BLaER1 (cell line): ENCODE measurements around the gene TGFB3.

ENCODE experiments used
- H3K27ac ChIP-seq: shearing (Covaris generic); formaldehyde crosslinking; 2 replicates; pipeline ENCODE4 v1.8.1; 2022
- H3K27me3 ChIP-seq: shearing (Covaris generic); formaldehyde crosslinking; 2 replicates; pipeline ENCODE4 v1.8.1; 2022
- H3K36me3 ChIP-seq: shearing (Covaris generic); formaldehyde crosslinking; 2 replicates; pipeline ENCODE4 v1.8.1; 2022
- H3K4me1 ChIP-seq: shearing (Covaris generic); formaldehyde crosslinking; 2 replicates; pipeline ENCODE4 v1.8.1; 2022
- H3K4me2 ChIP-seq: shearing (Covaris generic); formaldehyde crosslinking; 2 replicates; pipeline ENCODE4 v1.8.1; 2022
- H3K4me3 ChIP-seq: shearing (Covaris generic); formaldehyde crosslinking; 2 replicates; pipeline ENCODE4 v1.8.1; 2022
- H3K9ac ChIP-seq: shearing (Covaris generic); formaldehyde crosslinking; 2 replicates; pipeline ENCODE4 v1.8.1; 2022
- H3K9me3 ChIP-seq: shearing (Covaris generic); formaldehyde crosslinking; 2 replicates; pipeline ENCODE4 v1.8.1; 2022
- H4K20me1 ChIP-seq: shearing (Covaris generic); formaldehyde crosslinking; 2 replicates; pipeline ENCODE4 v1.8.1; 2022
- Cebpa-rat ChIP-seq: shearing (Covaris generic); IDR thresholded peaks from 2 replicates; pipeline ENCODE4 v1.8.1; 2022

Gene TGFB3

DNA sequence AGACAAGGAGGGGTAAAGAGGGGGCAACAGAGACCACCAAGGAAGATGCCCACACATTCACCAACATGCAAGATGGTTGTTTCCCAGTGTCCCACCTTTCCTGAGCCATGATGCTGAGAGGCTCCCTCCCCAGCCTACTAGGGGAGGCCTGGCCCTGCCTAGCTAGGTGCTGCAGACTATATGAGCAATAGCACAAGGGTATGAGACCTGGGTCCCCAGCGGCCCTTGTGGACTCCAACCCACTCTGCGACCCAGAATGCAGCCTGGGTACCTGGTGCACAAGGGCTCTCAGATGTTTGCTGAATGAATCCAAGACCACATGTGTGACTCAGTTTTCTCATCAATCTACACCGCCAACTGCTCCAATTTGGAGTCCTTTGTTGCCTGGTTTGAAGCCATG lies 13.9 kb downstream of the TGFB3 start:
- no peak overlapping the region for H3K9ac ChIP-seq
- no peak for TF ChIP-seq Cebpa-rat

GRCh38 chr14:75961662-75962061 lies 20.1 kb downstream of the TGFB3 start:
- Histone ChIP-seq H3K27me3 (no peaks in the 10 kb centered on the region), H4K20me1 (no peaks in the 10 kb centered on the region), H3K4me2 (peak overlapping the region; percentile 69), H3K27ac (peak overlapping the region; percentile 88), H3K9me3 (no peaks in the 10 kb centered on the region), H3K9ac (no peak overlapping the region), H3K4me3 (no peak overlapping the region), H3K4me1 (peaks cover 46% of the 10 kb centered on the region), H3K36me3 (peaks cover 11% of the 10 kb centered on the region; the same call in 1 of the 2 replicates)
- no peak for TF ChIP-seq Cebpa-rat

More for the DNA sequence above, 13.9 kb downstream of the TGFB3 start:
- no peaks in the 10 kb centered on the region for H4K20me1 ChIP-seq
- H3K27ac ChIP-seq = no peak overlapping the region
- no peaks in the 10 kb centered on the region for H3K9me3 ChIP-seq
- no peaks in the 10 kb centered on the region for H3K27me3 ChIP-seq
- H3K4me2 ChIP-seq = no peak overlapping the region
- H3K36me3 ChIP-seq = peaks cover 13% of the 10 kb centered on the region; the same call in 1 of the 2 replicates
- peaks cover 16% of the 10 kb centered on the region for H3K4me1 ChIP-seq
- no peak overlapping the region for H3K4me3 ChIP-seq

DNA sequence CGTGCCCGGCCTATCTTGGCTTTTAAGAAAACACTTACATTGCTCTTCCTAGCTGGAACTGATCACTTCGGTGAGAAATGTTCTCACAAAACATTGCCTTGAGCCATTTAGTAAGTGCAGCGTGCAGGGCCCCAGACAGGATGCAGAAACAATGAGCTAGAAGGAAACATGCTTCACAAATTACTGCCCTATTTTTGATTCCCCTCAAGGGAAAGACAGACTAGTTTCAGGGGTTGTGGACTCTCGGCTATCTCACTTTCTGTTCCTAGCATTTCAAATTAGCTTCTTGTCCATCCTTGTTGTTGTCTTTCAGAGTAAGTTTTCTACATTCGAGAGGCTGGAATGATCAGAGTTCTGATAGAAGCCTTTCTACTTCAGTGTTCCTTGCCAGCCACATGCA lies 21.6 kb downstream of the TGFB3 start:
- no peaks in the 10 kb centered on the region for H3K9me3 ChIP-seq
- H3K4me2 ChIP-seq = peak overlapping the region; percentile 69
- peak overlapping the region; percentile 88 for H3K27ac ChIP-seq
- H4K20me1 ChIP-seq = no peaks in the 10 kb centered on the region
- no peaks in the 10 kb centered on the region for H3K27me3 ChIP-seq
- H3K36me3 ChIP-seq = peaks cover 8% of the 10 kb centered on the region; the same call in 1 of the 2 replicates
- TF ChIP-seq Cebpa-rat = no peak
- H3K4me1 ChIP-seq = peaks cover 52% of the 10 kb centered on the region
- no peak overlapping the region; the same call in 1 of the 2 replicates for H3K4me3 ChIP-seq
- H3K9ac ChIP-seq = peak overlapping the region; percentile 72

GRCh38 chr14:75959031-75959430 lies 22.8 kb downstream of the TGFB3 start:
- H3K4me1 ChIP-seq = peaks cover 63% of the 10 kb centered on the region
- no peak overlapping the region for H3K4me3 ChIP-seq
- H3K27ac ChIP-seq = peak overlapping the region; percentile 88
- no peaks in the 10 kb centered on the region for H4K20me1 ChIP-seq
- peak overlapping the region; percentile 69 for H3K4me2 ChIP-seq
- no peaks in the 10 kb centered on the region for H3K27me3 ChIP-seq
- H3K9me3 ChIP-seq = no peaks in the 10 kb centered on the region
- H3K9ac ChIP-seq = no peak overlapping the region
- H3K36me3 ChIP-seq = peaks cover 15% of the 10 kb centered on the region; the same call in 1 of the 2 replicates
- no peak for TF ChIP-seq Cebpa-rat

DNA sequence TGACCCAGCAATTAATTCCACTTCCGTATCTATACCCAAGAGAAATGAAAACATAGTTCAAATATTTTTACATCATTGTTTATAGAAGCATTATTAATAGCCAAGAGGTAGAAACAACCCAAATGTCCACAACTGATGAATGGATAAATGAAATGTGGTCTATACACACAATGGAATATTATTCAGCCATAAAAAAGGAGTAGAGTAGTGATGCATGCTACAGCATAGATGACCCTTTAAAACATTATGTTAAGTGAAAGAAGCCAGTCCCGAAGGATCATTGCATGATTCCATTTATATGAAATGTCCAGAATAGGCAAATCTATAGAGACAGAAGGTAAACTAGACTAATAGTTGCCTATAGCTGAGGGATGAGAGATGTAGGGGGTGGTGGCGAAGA lies 29.3 kb downstream of the TGFB3 start:
- 0 out of 2 replicates have a peak, but pooled peaks cover 3% of the 10 kb centered on the region for H3K9me3 ChIP-seq
- no peak for TF ChIP-seq Cebpa-rat
- H3K4me2 ChIP-seq = no peak overlapping the region
- H3K9ac ChIP-seq = no peak overlapping the region
- no peaks in the 10 kb centered on the region for H4K20me1 ChIP-seq
- no peak overlapping the region for H3K27ac ChIP-seq
- H3K4me1 ChIP-seq = peaks cover 17% of the 10 kb centered on the region
- H3K36me3 ChIP-seq = peaks cover 12% of the 10 kb centered on the region; the same call in 1 of the 2 replicates
- no peaks in the 10 kb centered on the region for H3K27me3 ChIP-seq
- no peak overlapping the region for H3K4me3 ChIP-seq

- Histone ChIP-seq H3K27me3 (no peaks in the 10 kb centered on the region), H3K4me3 (no peak overlapping the region), H3K4me2 (no peak overlapping the region), H3K27ac (no peak overlapping the region), H4K20me1 (no peaks in the 10 kb centered on the region), H3K9me3 (no peaks in the 10 kb centered on the region), H3K9ac (no peak overlapping the region), H3K4me1 (no peaks in the 10 kb centered on the region), H3K36me3 (peaks cover 17% of the 10 kb centered on the region)
- TF ChIP-seq Cebpa-rat = no peak
Measured at GRCh38 chr14:75946785-75947184, 35.0 kb downstream of the TGFB3 start.

GRCh38 chr14:75944607-75945241 lies 37.1 kb downstream of the TGFB3 start:
- no peak for TF ChIP-seq Cebpa-rat
- H3K4me3 ChIP-seq = no peak overlapping the region
- peaks cover 17% of the 10 kb centered on the region for H3K36me3 ChIP-seq
- H4K20me1 ChIP-seq = no peaks in the 10 kb centered on the region
- no peaks in the 10 kb centered on the region for H3K27me3 ChIP-seq
- no peaks in the 10 kb centered on the region for H3K9me3 ChIP-seq
- no peak overlapping the region for H3K9ac ChIP-seq
- no peak overlapping the region for H3K27ac ChIP-seq
- no peaks in the 10 kb centered on the region for H3K4me1 ChIP-seq
- no peak overlapping the region for H3K4me2 ChIP-seq

DNA sequence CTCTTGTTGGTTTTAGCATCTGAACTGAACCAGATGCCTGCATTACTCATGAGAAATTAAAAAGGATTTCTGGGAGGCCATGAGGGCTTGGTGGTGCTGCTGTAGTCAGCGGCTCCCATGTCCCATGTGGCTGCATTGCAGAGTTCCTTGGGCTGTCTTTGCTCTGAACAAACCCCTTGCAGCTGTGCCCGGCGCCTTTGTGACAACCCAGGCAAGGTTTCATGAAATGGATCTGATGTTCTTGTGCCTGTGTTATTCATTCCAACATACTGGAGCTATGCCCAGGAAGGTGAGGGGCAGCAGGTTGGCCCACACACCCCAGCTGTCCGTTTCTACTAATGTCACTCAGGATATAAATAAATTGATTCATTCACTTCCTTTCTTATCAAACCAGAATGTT lies 40.8 kb downstream of the TGFB3 start:
- no peaks in the 10 kb centered on the region for H3K4me1 ChIP-seq
- H3K9ac ChIP-seq = no peak overlapping the region
- no peak for TF ChIP-seq Cebpa-rat
- no peak overlapping the region for H3K4me3 ChIP-seq
- H3K4me2 ChIP-seq = no peak overlapping the region
- H3K27ac ChIP-seq = no peak overlapping the region
- no peaks in the 10 kb centered on the region for H3K27me3 ChIP-seq
- H3K9me3 ChIP-seq = no peaks in the 10 kb centered on the region
- H4K20me1 ChIP-seq = no peaks in the 10 kb centered on the region
- peaks cover 17% of the 10 kb centered on the region for H3K36me3 ChIP-seq

DNA sequence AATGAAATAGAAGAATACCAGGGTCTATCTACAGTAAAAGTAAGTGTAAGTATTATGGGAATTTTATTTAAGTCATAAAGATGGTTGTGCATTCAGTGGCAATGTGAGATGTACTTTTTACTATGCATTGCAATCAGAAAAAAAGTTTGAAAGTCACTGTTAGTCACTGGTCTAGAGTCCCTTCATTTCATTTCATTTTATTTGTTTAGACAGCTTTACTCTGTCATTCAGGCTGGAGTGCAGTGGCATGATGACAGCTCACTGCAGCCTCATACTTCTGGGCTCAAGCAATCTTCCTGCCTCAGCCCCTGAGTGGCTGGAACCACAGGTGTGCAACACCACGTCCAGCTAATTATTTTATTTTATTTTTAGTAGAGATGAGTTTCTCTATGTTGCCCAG lies 42.6 kb downstream of the TGFB3 start:
- no peak overlapping the region for H3K4me2 ChIP-seq
- no peaks in the 10 kb centered on the region for H3K27me3 ChIP-seq
- no peaks in the 10 kb centered on the region for H4K20me1 ChIP-seq
- peaks cover 10% of the 10 kb centered on the region for H3K36me3 ChIP-seq
- no peak overlapping the region for H3K9ac ChIP-seq
- no peak for TF ChIP-seq Cebpa-rat
- no peaks in the 10 kb centered on the region for H3K9me3 ChIP-seq
- H3K27ac ChIP-seq = no peak overlapping the region
- H3K4me1 ChIP-seq = peaks cover 15% of the 10 kb centered on the region
- H3K4me3 ChIP-seq = no peak overlapping the region

DNA sequence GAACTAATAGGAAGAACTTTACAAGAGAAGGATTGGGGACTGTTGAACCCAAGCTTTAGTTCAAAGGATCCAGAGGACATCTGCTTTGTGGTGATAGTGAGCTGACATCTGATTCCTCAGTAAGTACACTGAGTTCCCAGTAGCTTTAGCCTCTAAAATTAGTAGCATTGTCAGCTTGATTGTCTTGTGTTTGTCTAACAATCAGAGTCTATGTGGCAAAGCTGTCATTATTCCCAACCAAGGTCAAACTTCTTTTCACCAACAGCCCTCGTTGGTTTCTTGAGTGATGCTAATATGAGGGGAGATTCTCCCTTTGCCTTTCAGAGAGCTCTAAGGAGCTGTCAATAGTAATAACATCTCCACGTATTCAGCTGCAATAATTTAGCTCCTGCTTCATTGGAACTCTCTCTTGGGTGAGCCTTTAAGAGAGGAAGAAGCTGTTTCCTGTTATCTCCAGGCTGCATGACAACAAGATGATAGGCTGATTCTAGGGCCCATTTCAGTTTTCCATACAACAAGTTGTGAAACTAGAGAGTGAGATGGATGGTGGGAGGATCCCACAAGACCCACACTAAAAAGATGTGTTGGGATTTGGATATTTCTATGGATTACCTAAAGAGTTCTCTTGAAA lies 46.7 kb downstream of the TGFB3 start:
- Histone ChIP-seq H3K9ac (no peak overlapping the region), H3K4me1 (peaks cover 22% of the 10 kb centered on the region), H4K20me1 (no peaks in the 10 kb centered on the region), H3K36me3 (peaks cover 9% of the 10 kb centered on the region; the same call in 1 of the 2 replicates), H3K27me3 (no peaks in the 10 kb centered on the region), H3K4me3 (no peak overlapping the region), H3K9me3 (no peaks in the 10 kb centered on the region), H3K27ac (peak overlapping the region; percentile 6; the same call in 1 of the 2 replicates), H3K4me2 (peak overlapping the region; percentile 45)
- no peak for TF ChIP-seq Cebpa-rat
